Stimulated activated CD4-positive, alpha-beta T cell treated with anti-CD3 and anti-CD28 coated beads, TNF-alpha, amount 100 ng/mL, for 1 hour (primary cell): ENCODE measurements around the gene NEDD4L.

ENCODE experiments used
- DNase-seq, 3 donors: peaks; one replicate each; pipeline ENCODE4 v3.0.0-alpha.2; 2020; ENCODE audit warnings: low read depth in 3 of 3, low spot score in 1 of 3

Gene NEDD4L

DNA sequence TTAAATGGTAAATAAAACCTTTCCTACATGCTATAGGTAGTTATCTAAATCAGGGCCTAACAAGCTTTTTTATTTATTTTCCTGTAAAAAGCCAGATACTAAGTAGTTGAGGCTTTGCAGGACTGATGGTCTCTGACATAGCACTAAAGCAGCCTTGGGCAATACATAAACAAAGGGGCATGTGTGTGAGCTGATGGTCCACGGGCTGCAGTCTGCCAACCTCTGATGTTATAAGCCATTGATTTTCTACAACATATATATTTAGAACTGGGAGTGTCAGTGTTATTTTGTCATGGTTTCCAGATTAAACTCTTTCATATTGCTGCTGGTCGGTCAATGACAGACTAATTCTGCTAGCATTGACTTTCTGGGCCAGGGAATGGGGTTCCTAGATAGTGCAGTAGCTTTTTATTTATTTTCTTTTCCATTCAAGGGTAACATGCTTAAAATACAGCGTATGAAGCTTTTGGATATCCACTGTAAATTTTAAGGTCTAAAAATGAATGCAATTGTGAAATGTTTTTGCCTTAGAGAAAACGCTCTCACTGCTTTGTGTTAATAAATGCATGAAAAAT, 134.0 kb downstream of the NEDD4L start:
- DNase-seq: no peak

GRCh38 chr18:58178511-58178910, 134.5 kb downstream of the NEDD4L start:
- no peak for DNase-seq

GRCh38 chr18:58180172-58180571, 136.1 kb downstream of the NEDD4L start:
- no peak for DNase-seq

DNA sequence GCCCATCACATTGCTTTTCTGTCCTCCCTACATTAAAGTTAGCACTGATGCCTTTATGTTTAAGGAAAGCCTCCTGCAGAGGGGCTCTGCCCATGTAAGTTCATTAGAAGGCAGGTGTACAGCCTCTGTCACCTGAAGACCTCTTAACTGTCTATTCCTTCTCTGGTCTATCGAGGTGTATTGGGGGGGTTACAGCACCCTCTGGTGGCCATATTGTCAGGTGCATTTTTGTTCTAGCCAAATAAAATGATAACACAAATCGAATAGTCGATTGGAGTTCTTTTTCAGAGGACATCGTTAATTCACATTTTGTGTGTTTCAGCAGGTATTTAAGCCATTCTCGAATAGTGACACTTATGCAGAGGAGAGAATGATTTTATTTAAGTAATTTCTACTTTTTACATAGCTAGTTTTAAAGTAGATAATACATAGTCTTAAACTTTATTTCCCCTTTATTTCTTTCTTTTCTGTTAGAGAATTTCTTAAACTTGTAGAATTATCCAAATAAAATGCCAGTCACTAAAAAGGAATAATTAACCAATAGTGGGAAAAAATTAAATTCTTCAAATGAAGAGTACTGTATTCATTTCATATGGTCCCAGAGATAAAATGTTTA, 136.8 kb downstream of the NEDD4L start:
- DNase-seq: peak in 2 of 3 donors; percentile 19 to 35

DNA sequence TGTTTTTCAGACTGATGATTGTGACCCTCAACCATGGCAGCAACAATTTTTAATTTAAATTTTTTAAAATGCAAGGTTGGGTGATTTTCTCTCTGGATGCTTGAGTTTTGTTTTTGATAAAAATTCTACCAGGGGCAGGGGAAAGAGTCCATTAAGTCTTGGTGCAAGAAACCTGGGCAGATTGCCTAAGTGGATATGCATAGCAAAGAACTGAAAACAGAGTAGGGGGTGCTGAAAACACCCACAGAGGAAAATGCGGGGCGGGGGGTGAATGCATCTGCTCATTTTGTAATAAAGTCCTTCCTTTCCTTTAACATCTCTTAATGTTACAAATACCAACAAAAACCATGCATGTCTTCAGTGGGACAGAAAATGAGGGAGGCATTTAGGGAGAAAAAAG, 138.0 kb downstream of the NEDD4L start:
- no peak for DNase-seq

DNA sequence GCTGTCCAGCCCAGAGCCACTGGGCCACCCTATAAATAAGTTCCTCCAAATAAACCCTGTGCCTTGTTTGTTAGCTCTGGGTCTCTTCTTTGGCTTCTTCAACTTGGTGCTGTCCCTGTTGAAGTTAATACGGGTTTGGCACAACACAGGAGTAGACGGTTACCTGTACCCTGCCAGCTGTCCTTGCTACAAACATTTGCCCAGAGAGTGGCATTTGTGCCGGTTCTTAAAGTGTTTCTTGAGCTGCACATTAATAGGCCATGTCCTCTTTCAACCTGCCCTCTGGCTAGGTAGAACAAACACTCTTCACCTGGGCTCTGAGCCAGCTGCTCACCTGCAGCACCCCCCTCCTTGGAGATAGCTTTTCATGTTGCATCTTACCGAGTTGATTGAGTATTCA, 139.2 kb downstream of the NEDD4L start:
- no peak for DNase-seq

- DNase-seq: no peak
Measured at GRCh38 chr18:58186258-58186948, 142.4 kb downstream of the NEDD4L start.

DNA sequence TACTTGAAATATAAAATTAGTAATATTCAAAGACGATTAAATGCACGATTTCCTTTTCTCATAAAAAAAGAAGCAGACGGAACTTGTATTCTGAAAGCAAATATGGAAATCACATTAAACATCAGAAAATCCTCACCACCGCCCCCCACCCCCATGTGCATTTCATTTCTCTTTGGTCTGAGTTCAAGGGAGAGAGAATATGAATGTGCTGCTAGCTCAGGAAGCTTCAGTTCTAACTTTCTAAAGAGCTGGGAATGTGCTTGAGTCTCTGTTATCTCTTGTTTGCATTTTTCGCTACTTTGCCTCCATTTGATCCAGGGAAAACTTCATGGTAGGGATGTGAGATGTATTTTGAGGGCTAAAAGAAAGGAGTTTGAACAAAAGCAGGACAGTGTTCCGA, 143.6 kb downstream of the NEDD4L start:
- no peak for DNase-seq

DNA sequence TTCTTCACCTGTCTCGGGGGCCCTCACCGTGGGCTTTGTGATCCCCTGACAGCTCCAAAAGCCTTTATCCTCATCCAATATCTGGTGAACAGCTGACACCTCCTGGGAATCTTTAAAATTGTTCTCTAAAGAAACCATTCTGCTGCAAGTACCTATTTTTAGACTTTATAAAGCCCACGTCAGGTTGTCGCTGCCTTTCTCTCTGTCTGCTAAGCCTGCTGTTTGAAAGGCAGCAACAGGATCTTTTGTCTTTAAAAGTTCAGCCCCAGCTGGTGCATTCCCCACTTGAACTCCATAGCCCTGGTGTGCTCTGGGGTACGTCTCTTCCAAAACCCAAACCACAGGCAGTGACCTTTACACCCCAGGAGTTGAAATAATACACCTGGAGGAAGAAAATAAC, 145.0 kb downstream of the NEDD4L start:
- DNase-seq: no peak

GRCh38 chr18:58190842-58191530, 147.0 kb downstream of the NEDD4L start:
- DNase-seq: no peak

GRCh38 chr18:58191626-58192025, 147.6 kb downstream of the NEDD4L start:
- DNase-seq: no peak

DNA sequence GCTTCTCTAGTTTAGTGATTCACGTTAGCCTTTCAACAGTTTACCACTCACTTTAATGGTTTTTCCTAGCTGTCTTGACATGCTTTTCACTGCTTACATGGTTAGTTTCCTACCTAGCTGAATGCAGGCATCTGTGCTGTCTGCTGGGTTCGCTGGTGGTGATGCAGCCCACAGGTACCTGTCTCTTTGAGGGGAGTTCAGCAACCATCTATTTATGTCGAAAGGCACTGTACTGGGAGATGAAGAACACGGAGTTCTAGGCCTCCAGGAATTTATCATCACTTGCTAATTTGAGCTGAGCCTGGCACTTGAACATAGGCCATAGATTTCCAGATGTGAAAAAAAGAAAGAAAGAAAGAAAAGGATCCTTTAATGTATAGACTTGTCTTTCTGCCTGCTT, 148.5 kb downstream of the NEDD4L start:
- DNase-seq: no peak

GRCh38 chr18:58194028-58194427, 150.0 kb downstream of the NEDD4L start:
- no peak for DNase-seq

DNA sequence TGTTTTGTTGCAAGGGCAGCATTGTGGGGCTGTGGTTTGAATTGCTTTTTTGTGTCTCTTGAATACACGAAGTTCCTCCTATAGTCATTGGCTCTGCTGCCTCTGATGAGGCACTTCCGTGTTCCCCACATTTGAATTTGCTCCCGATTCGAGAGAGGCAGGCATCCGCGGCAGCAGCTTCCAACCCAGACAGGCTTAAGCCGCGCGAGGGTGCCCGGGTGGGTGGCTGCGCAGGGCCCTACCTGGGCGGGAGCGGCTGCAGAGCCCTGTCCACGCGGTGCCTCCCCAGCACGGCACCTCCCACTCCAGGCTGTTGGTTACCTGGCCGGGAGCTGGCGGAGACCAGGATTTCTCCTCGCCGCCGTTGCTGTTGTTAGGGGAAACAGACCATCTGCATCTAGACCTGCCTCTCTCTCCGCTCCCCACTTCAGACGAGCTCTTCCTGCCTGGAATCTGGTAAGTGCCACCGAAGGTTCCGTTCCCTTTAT, 151.3 kb downstream of the NEDD4L start:
- DNase-seq: peak in 1 of 3 donors; percentile 2

DNA sequence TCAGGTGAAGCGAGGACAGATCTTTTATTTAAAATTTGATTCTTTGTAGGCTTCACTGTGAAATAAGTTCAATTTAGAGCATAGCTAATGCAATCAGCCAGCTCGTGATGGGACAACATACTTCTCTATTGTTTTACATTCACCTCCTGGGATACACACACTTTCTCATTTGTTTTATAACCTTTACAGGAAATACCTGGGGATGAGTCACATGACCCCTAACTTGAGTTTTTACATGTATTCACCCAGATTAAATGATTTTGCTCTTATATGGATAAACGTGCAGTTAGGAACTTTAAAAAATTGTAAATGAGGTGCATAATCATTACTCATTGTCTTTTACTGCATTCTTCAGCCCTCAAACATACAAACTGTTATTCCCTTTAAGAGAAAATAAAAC, 152.1 kb downstream of the NEDD4L start:
- DNase-seq: no peak

- no peak for DNase-seq
Measured at GRCh38 chr18:58196881-58197872, 153.2 kb downstream of the NEDD4L start.

DNA sequence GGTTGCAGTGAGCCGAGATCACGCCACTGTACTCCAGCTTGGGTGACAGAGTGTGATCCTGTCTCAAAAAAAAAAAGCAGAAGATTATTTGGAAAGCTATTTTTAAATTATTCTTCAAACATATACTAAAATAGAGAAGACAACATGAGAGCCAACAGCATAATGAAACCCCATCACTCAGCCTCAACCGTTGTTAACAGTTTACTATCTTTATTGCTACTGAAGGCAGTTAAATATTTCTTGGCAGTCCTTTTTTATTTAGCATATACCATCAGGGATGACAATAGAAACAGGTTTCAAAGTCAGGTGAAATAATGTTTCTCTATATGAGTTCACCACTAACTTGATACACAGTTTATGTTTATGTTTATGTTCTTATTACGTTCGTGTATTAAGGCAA, 157.2 kb downstream of the NEDD4L start:
- no peak for DNase-seq

GRCh38 chr18:58201733-58202730, 158.0 kb downstream of the NEDD4L start:
- no peak for DNase-seq

DNA sequence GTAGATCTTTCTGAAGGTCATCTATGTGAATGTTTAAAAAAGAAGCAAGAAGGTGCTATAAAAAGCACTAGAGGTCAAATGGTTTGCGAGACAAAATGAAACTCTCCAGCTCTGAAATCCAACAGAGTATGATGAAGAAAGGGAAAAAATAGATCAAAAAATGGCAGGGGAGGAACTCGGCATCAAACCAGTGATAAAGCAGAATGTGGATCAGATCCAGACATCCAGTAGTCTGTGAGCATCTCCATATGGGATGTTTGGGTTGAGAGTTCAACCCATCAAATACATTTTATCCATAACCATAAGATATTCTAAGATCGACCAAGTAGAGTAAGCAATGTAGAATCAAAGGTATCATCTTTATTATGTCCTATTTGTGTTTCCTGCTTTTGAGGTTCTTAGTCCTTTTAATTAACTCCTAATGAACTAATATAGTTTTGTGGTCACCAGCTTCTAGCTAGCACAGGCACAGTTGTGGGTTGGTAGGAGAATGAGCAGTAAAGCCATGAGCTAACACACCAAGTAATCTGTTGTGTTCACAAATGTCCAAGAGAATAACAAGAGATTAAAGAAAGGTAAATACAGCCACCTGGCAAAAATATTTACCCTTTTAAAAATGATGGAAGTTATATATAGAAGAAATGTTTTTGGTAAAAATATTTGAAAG, 160.9 kb downstream of the NEDD4L start:
- DNase-seq: no peak
